Suppressor macrophage treated with lipopolysaccharide for 4 hours (primary cell): ENCODE results near the gene FOXN4.
"Not testable (repeated sequence)": the region's sequence is repeated elsewhere in the genome, so short reads cannot be mapped to it uniquely, and the experiment has no call there.

Experiments
- DNase-seq: peaks from one replicate; pipeline ENCODE4 v3.0.0-alpha.2; 2020

The FOXN4 gene

GRCh38 chr12:109308534-109309380 is at the start of gene FOXN4:
TSS of gene FOXN4 (minus strand) at chr12:109309284. CDS start at chr12:109308321, 963 bp downstream.
- DNase-seq: no peak

- peak; percentile 72 for DNase-seq
These were observed 49.2 kb upstream of the FOXN4 start for GRCh38 chr12:109358154-109358869.

DNA sequence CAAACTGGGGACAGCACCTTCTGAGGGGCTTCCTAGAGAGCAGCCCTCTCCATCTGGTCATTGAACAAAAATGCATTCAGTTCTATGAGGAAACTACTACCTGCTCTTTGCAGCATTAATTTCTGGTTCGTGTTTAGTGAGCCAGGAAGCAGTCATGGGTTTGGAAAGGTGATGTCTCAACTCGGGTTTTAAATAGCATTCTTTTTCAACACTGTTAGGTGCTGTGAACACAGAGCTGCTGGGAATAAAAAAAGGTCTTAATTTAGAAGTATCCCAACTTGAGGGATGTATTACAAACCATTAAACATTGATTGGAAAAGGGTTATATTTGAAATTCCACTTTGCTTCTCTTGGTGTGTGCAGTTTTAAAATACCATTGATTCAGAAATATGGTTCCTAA is 47.9 kb upstream of the FOXN4 start:
- no peak for DNase-seq

DNA sequence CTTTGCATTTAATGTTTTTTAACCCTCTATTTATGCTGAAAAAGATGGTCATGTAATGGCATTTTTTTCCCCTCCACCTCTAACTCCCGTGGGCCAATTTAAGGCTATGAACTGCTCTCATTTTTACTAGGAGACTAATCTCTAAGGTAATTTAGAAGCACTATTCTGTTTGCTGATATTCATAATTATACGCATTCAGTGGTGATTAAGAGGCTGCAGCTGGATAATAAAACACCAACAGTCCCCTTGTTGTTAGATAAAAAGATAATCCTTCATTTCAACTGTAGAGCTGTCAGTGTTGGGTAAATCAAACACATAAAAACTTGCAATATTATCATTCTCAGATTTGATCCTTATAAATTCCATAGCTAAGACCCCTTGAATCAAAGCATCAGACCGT is 47.5 kb upstream of the FOXN4 start:
- DNase-seq: no peak

DNA sequence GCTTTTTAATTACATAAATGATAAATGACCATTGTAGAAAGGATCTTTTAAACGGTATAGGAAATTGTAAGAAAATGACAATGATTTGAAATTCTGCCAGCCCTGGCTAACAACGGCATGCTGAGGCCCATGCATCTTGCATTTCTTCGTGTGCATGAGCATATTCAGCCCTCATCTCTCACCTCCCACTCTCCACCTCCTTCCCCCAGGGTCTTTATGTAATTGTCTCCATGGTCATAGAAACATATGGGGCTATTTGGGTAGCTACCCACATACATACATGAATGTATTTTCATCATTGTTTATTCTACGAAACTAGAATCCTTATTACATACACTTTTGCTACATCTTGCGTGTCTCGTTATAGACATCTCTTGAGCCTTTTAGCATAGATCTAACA is 43.1 kb upstream of the FOXN4 start:
- DNase-seq: no peak

GRCh38 chr12:109347589-109347988 is 38.5 kb upstream of the FOXN4 start, which contains the start of gene MYO1H:
TSS of gene MYO1H (plus strand) at chr12:109347900. CDS start at chr12:109347961, 61 bp downstream.
- no peak for DNase-seq

GRCh38 chr12:109346920-109347319 is 37.8 kb upstream of the FOXN4 start:
- DNase-seq: no peak

GRCh38 chr12:109345428-109345827 is 36.3 kb upstream of the FOXN4 start:
- DNase-seq: no peak

DNA sequence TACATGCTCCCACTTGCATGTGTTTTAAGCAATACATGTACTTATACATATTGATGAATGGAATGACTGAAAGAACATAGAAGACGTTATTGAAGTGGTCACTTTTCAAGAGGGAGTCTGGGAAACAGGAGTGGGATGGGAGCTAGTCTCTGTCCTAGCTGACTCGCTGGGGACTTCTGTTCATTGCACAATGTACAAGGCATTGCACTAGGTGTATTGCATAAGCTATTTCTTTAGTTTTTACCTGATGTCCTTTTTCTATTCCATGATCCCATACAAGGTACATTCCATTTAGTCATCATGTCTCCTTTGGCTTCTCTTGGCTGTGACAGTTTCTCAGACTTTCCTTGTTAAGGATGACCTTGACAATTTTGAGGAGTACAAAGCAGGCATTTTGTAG is 34.6 kb upstream of the FOXN4 start:
- no peak for DNase-seq

DNA sequence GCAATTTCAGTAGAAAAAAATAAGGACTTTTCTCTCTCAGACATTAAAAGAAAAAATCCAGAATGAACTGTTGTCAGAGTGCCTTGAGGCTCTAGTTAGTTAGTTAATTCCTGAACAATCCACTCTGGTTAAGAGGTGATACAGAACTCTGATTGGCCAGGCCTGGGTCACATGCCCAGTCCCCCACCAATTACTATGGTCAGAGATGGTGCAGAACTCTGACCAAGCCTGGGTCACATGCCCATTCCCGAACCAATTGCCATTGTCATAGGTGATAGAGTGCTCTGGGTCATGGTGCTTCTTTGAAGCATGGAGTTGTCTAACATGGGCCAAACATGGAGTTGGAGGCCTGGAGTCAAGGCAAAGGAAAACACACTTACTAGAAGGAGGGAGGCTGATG is 27.5 kb upstream of the FOXN4 start:
- DNase-seq: no peak

DNA sequence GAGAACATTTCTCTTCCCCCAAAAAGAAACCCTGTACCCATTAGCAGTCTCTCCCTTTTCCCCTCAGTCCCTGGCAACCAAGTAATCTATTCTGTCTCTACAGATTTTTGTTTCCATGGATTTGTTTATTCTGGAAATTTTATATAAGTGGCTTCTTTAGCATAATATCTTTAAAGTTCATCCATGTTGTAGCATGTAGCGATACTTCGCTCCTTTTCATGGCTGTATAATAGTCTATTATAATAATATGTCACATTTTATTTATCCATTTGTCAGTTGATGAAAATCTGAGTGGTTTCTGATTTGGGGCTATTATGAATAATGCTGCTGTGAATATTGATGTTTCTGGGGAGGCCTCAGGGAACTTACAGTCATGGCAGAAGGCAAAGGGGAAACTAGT is 25.8 kb upstream of the FOXN4 start:
- no peak for DNase-seq

- no peak for DNase-seq
These were observed 22.3 kb upstream of the FOXN4 start for GRCh38 chr12:109331301-109331952.

- no peak for DNase-seq
These were observed 21.5 kb upstream of the FOXN4 start for GRCh38 chr12:109330282-109331230.

DNA sequence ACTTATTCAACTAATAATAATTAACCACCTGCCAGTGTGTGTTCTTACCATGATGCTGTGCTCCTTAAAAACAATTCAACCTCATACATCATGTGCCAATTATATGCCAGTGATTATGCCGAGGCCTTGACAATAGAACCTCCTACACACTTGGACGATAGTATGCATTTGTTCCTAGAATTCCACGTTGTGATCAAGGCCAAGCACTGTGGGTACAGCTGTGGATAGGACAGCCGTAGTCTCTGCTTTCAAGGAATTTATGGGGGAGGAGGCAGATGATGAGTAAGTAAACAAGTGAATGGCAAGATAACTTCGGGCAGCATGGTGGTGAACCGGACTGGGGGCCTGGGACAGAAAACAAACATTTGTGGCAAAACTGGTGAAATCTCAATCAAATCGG is 20.6 kb upstream of the FOXN4 start:
- no peak for DNase-seq

DNA sequence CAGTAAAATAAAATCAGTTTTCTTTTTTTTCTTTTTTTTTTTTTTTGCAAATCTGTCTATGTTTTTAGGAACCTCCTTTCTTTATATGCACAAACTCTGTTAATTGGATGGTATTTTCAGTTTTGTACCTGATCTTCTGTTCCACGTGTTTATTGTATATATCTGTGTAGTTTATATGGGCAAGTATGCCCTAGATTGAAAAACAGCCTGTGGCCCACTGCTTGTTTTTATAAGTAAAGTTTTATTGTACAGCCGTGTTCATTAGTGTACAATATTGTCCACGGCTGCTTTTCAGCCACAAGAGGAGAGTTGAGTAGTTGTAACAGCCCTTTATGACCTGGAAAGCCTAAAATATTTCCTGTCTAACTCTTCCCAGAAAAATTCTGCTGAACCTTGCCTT is 19.9 kb upstream of the FOXN4 start:
- no peak for DNase-seq

GRCh38 chr12:109321294-109321693 is 12.2 kb upstream of the FOXN4 start:
- DNase-seq: not testable (repeated sequence)

DNA sequence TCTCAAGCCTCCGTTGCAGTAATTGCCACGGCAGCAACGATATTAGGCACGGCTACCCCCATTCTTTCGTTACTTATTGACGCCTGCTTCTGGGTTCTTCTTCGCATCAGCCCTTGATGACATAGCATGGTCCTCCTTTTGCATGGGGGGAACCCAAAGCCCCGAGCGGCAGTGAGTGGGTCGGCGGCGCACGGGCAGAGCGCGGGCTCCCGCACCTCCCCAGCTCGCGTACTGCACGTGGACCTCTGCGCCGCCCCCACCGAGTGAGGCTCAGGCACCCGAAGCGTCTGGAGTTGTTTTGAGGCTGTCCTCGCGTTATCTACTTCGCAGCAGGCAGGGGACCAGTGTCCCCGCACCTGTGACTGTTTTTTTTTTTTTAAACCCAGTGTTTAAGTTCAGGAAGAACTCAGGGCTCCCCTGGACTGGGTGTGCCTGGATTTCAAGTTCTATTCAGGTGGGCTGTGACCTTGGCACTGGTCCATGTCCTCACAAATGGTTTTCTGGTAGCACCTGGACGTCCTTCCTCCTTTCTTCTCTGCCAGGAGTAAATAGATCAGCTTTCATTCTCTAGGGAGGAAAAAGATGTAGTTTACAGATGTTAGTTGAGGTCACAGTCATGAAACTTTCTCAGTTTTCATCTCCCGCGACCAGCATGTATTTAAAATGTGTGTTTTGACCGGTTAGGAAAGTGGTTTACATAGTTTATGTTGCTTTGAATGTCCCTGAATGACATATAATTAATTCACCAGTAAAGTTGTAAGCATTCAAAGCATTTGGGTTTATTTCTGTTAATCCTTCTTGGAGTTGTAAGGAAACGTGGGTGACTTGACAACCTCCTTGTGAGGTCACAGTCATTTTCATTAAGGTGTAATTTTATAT is 1.4 kb upstream of the FOXN4 start:
- DNase-seq: no peak

GRCh38 chr12:109309381-109310246 is 530 bp upstream of the FOXN4 start:
- DNase-seq: no peak

- no peak for DNase-seq
These were observed 2.0 kb downstream of the FOXN4 start for GRCh38 chr12:109307051-109307450.

DNA sequence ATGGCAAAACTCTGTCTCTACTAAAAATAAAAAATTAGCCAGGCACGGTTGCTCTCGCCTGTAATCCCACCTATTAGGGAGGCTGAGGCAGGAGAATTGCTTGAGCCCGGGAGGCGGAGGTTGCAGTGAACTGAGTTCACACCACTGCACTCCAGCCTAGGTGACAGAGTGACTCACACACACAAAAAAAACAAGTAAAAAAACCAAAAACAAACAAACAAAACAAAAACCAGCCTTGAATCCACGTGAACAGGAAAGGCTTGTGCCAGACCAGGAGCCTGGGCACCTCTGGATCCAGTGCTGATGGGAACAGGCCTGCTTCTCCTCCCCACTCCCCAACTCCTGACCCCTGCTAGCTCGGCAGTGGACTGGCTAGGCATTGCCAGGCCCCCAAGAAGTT is 3.5 kb downstream of the FOXN4 start:
- no peak for DNase-seq
